GM21619 (cell line): Measurements from ENCODE around the gene FGFBP3.

Experiments used
- ATAC-seq: cut with Tn5 transposase; IDR thresholded peaks from one replicate; pipeline ENCODE4 v1.9.1; 2021; ENCODE audit not compliant: unreplicated experiment

Gene FGFBP3

GRCh38 chr10:91909117-91909677 lies at the start of gene FGFBP3:
FGFBP3 (minus strand) TSS chr10:91909486; CDS start chr10:91908969, 517 bp downstream.
- ATAC-seq, result no peak

GRCh38 chr10:91957091-91957490 lies 47.8 kb upstream of the FGFBP3 start:
- no peak for ATAC-seq

- no peak for ATAC-seq
Measured at GRCh38 chr10:91955114-91955513, 45.8 kb upstream of the FGFBP3 start.

GRCh38 chr10:91953600-91954160 lies 44.4 kb upstream of the FGFBP3 start:
- no peak for ATAC-seq

GRCh38 chr10:91944880-91945630 lies 35.8 kb upstream of the FGFBP3 start:
- peak; percentile 71 for ATAC-seq

GRCh38 chr10:91941426-91941825 lies 32.1 kb upstream of the FGFBP3 start:
- no peak for ATAC-seq

- no peak for ATAC-seq
Measured at GRCh38 chr10:91939653-91940052, 30.4 kb upstream of the FGFBP3 start.

GRCh38 chr10:91935886-91936285 lies 26.6 kb upstream of the FGFBP3 start:
- no peak for ATAC-seq

- no peak for ATAC-seq
Measured at GRCh38 chr10:91932737-91933136, 23.5 kb upstream of the FGFBP3 start.

- ATAC-seq, result no peak
Measured at GRCh38 chr10:91931526-91932190, 22.4 kb upstream of the FGFBP3 start.

- no peak for ATAC-seq
Measured at GRCh38 chr10:91930939-91931338, 21.7 kb upstream of the FGFBP3 start.

GRCh38 chr10:91925022-91925320 lies 15.7 kb upstream of the FGFBP3 start:
- no peak for ATAC-seq

GRCh38 chr10:91924212-91925021 lies 15.1 kb upstream of the FGFBP3 start:
- ATAC-seq, result peak; percentile 15

GRCh38 chr10:91923371-91924211 lies 14.3 kb upstream of the FGFBP3 start, which contains the start of gene BTAF1:
BTAF1 (plus strand) TSS chr10:91923770; CDS start chr10:91924077, 307 bp downstream.
- peak; percentile 98 for ATAC-seq

- no peak for ATAC-seq
Measured at GRCh38 chr10:91919651-91920050, 10.4 kb upstream of the FGFBP3 start.

- no peak for ATAC-seq
Measured at GRCh38 chr10:91910467-91910866, 1.2 kb upstream of the FGFBP3 start.

GRCh38 chr10:91908337-91909116 lies 759 bp downstream of the FGFBP3 start:
- ATAC-seq, result peak; percentile 91

- ATAC-seq, result no peak
Measured at GRCh38 chr10:91907914-91908336, 1.4 kb downstream of the FGFBP3 start.

- ATAC-seq, result no peak
Measured at GRCh38 chr10:91907033-91907594, 2.2 kb downstream of the FGFBP3 start.
